ENCODE measurements around the gene CFAP92. TPM values are rescaled to one million over a fixed set of nuclear protein-coding genes. Genes with fewer than 3 reads are reported as not detected.
A peak's percentile ranks its signal among the peaks of the same experiment; 100 is the strongest.

The CFAP92 gene
- polyA plus RNA-seq, 2 donors, result 0.59 to 0.66 TPM

- Histone ChIP-seq H3K27ac (ENCODE audit: low read depth in 2 of 2, low read length in 1 of 2) (no peak overlapping the region), H3K9me3 (ENCODE audit: control insufficient read depth in 2 of 2, insufficient read depth in 1 of 2, low read depth in 1 of 2, low read length in 1 of 2) (no peaks in the 10 kb centered on the region), H3K4me1 (ENCODE audit: control insufficient read depth in 2 of 2, insufficient read depth in 2 of 2, low read length in 1 of 2) (peaks cover 6 to 16% of the 10 kb centered on the region in 2 donors), H3K4me3 (ENCODE audit: low read depth in 1 of 2, low read length in 2 of 2) (no peak overlapping the region), H3K36me3 (ENCODE audit: control insufficient read depth in 2 of 2, insufficient read depth in 2 of 2, low read length in 1 of 2) (no peaks in the 10 kb centered on the region), H3K27me3 (ENCODE audit: control insufficient read depth in 1 of 2, insufficient read depth in 2 of 2, low read length in 2 of 2) (no peaks in the 10 kb centered on the region)
- 66 to 68% methylated on average over 9 of the region's 9 CpGs for WGBS, 2 donors
Measured at GRCh38 chr3:129010310-129010956, 16.6 kb upstream of the CFAP92 start.

GRCh38 chr3:129009266-129009665 is 15.4 kb upstream of the CFAP92 start:
- H3K4me1 ChIP-seq (ENCODE audit: control insufficient read depth in 2 of 2, insufficient read depth in 2 of 2, low read length in 1 of 2), result peaks cover 5 to 16% of the 10 kb centered on the region in 2 donors
- H3K4me3 ChIP-seq (ENCODE audit: low read depth in 1 of 2, low read length in 2 of 2), result no peak overlapping the region
- H3K36me3 ChIP-seq (ENCODE audit: control insufficient read depth in 2 of 2, insufficient read depth in 2 of 2, low read length in 1 of 2), result no peaks in the 10 kb centered on the region
- 85 to 92% methylated on average over 2 of the region's 2 CpGs for WGBS, 2 donors
- no peaks in the 10 kb centered on the region for H3K9me3 ChIP-seq (ENCODE audit: control insufficient read depth in 2 of 2, insufficient read depth in 1 of 2, low read depth in 1 of 2, low read length in 1 of 2)
- H3K27me3 ChIP-seq (ENCODE audit: control insufficient read depth in 1 of 2, insufficient read depth in 2 of 2, low read length in 2 of 2), result no peaks in the 10 kb centered on the region
- no peak overlapping the region for H3K27ac ChIP-seq (ENCODE audit: low read depth in 2 of 2, low read length in 1 of 2)

DNA sequence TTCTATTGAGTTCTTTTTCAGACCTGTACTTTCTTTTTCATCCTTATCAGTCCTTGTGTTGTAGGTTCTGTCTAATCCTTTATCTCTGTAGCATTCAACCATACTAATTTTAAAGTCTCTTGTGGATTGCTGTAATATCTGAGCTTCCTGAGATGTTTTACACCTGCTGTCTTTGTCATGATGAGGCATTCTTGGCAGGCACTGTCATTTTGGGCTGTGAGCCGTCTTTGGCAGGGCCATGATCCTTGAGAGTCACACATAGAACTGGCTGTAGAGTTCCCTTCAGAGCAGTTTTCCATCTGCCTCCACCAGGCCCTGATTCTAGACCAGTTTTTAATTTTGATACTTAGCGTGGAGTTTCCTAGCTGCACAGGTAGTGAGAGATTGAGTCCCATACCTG is 13.9 kb upstream of the CFAP92 start:
- no peaks in the 10 kb centered on the region for H3K9me3 ChIP-seq (ENCODE audit: control insufficient read depth in 2 of 2, insufficient read depth in 1 of 2, low read depth in 1 of 2, low read length in 1 of 2)
- peaks cover 6 to 24% of the 10 kb centered on the region in 2 donors for H3K4me1 ChIP-seq (ENCODE audit: control insufficient read depth in 2 of 2, insufficient read depth in 2 of 2, low read length in 1 of 2)
- no peak overlapping the region for H3K4me3 ChIP-seq (ENCODE audit: low read depth in 1 of 2, low read length in 2 of 2)
- H3K27ac ChIP-seq (ENCODE audit: low read depth in 2 of 2, low read length in 1 of 2), result no peak overlapping the region
- no peaks in the 10 kb centered on the region for H3K36me3 ChIP-seq (ENCODE audit: control insufficient read depth in 2 of 2, insufficient read depth in 2 of 2, low read length in 1 of 2)
- H3K27me3 ChIP-seq (ENCODE audit: control insufficient read depth in 1 of 2, insufficient read depth in 2 of 2, low read length in 2 of 2), result peaks cover 0 to 6% of the 10 kb centered on the region in 2 donors
- 66 to 69% methylated on average over 2 of the region's 2 CpGs for WGBS, 2 donors

DNA sequence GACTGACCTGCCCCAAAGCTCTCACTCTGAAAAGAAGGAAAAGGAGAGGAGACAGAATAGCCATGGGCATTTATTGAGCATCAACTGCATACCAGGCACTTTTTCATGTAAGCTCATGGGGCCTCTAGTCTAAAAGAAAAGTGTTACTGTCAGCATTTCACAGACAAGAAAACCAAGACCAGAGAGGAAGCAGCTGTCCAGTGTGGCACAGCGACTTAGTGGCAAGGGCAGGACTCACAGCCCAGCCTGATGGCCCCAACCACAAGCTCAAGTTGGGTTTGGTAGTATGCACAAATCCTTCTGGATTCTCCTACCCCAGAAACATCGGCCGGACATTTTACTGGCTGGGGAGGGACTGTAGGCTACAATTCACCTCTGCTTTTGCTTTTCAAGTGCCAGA is 13.0 kb upstream of the CFAP92 start:
- Histone ChIP-seq H3K4me3 (ENCODE audit: low read depth in 1 of 2, low read length in 2 of 2) (no peak overlapping the region), H3K9me3 (ENCODE audit: control insufficient read depth in 2 of 2, insufficient read depth in 1 of 2, low read depth in 1 of 2, low read length in 1 of 2) (no peaks in the 10 kb centered on the region), H3K27me3 (ENCODE audit: control insufficient read depth in 1 of 2, insufficient read depth in 2 of 2, low read length in 2 of 2) (peaks cover 0 to 6% of the 10 kb centered on the region in 2 donors), H3K4me1 (ENCODE audit: control insufficient read depth in 2 of 2, insufficient read depth in 2 of 2, low read length in 1 of 2) (peaks cover 6 to 26% of the 10 kb centered on the region in 2 donors), H3K27ac (ENCODE audit: low read depth in 2 of 2, low read length in 1 of 2) (no peak overlapping the region), H3K36me3 (ENCODE audit: control insufficient read depth in 2 of 2, insufficient read depth in 2 of 2, low read length in 1 of 2) (no peaks in the 10 kb centered on the region)
- 80 to 84% methylated on average over 3 of the region's 3 CpGs for WGBS, 2 donors

- 86 to 88% methylated on average over 4 of the region's 4 CpGs for WGBS, 2 donors
- no peaks in the 10 kb centered on the region for H3K36me3 ChIP-seq (ENCODE audit: control insufficient read depth in 2 of 2, insufficient read depth in 2 of 2, low read length in 1 of 2)
- H3K4me3 ChIP-seq (ENCODE audit: low read depth in 1 of 2, low read length in 2 of 2), result no peak overlapping the region
- H3K9me3 ChIP-seq (ENCODE audit: control insufficient read depth in 2 of 2, insufficient read depth in 1 of 2, low read depth in 1 of 2, low read length in 1 of 2), result no peaks in the 10 kb centered on the region
- peak overlapping the region; percentile 11 to 21 for H3K27ac ChIP-seq (ENCODE audit: low read depth in 2 of 2, low read length in 1 of 2)
- H3K4me1 ChIP-seq (ENCODE audit: control insufficient read depth in 2 of 2, insufficient read depth in 2 of 2, low read length in 1 of 2), result peaks cover 6 to 33% of the 10 kb centered on the region in 2 donors
- peaks cover 0 to 6% of the 10 kb centered on the region in 2 donors for H3K27me3 ChIP-seq (ENCODE audit: control insufficient read depth in 1 of 2, insufficient read depth in 2 of 2, low read length in 2 of 2)
Measured at GRCh38 chr3:129005526-129006303, 11.8 kb upstream of the CFAP92 start.

- no peaks in the 10 kb centered on the region for H3K36me3 ChIP-seq (ENCODE audit: control insufficient read depth in 2 of 2, insufficient read depth in 2 of 2, low read length in 1 of 2)
- H3K9me3 ChIP-seq (ENCODE audit: control insufficient read depth in 2 of 2, insufficient read depth in 1 of 2, low read depth in 1 of 2, low read length in 1 of 2), result no peaks in the 10 kb centered on the region
- H3K27ac ChIP-seq (ENCODE audit: low read depth in 2 of 2, low read length in 1 of 2), result peak overlapping the region in 1 of 2 donors; percentile 6
- 58 to 70% methylated on average over 6 of the region's 6 CpGs for WGBS, 2 donors
- H3K4me3 ChIP-seq (ENCODE audit: low read depth in 1 of 2, low read length in 2 of 2), result no peak overlapping the region
- peaks cover 0 to 6% of the 10 kb centered on the region in 2 donors for H3K27me3 ChIP-seq (ENCODE audit: control insufficient read depth in 1 of 2, insufficient read depth in 2 of 2, low read length in 2 of 2)
- H3K4me1 ChIP-seq (ENCODE audit: control insufficient read depth in 2 of 2, insufficient read depth in 2 of 2, low read length in 1 of 2), result peaks cover 5 to 31% of the 10 kb centered on the region in 2 donors
Measured at GRCh38 chr3:129004639-129005295, 10.9 kb upstream of the CFAP92 start.

- peak overlapping the region in 1 of 2 donors; percentile 15 for H3K27ac ChIP-seq (ENCODE audit: low read depth in 2 of 2, low read length in 1 of 2)
- peaks cover 4 to 31% of the 10 kb centered on the region in 2 donors for H3K4me1 ChIP-seq (ENCODE audit: control insufficient read depth in 2 of 2, insufficient read depth in 2 of 2, low read length in 1 of 2)
- H3K36me3 ChIP-seq (ENCODE audit: control insufficient read depth in 2 of 2, insufficient read depth in 2 of 2, low read length in 1 of 2), result no peaks in the 10 kb centered on the region
- WGBS, 2 donors, result 12 to 21% methylated on average over 43 to 55 of the region's 55 CpGs
- H3K4me3 ChIP-seq (ENCODE audit: low read depth in 1 of 2, low read length in 2 of 2), result peak overlapping the region; percentile 10 to 32
- peaks cover 0 to 6% of the 10 kb centered on the region in 2 donors for H3K27me3 ChIP-seq (ENCODE audit: control insufficient read depth in 1 of 2, insufficient read depth in 2 of 2, low read length in 2 of 2)
- no peaks in the 10 kb centered on the region for H3K9me3 ChIP-seq (ENCODE audit: control insufficient read depth in 2 of 2, insufficient read depth in 1 of 2, low read depth in 1 of 2, low read length in 1 of 2)
Measured at GRCh38 chr3:129003578-129004112, 9.8 kb upstream of the CFAP92 start.

GRCh38 chr3:129002573-129003569 is 9.0 kb upstream of the CFAP92 start:
- peak overlapping the region in 1 of 2 donors; percentile 15 for H3K27ac ChIP-seq (ENCODE audit: low read depth in 2 of 2, low read length in 1 of 2)
- peak overlapping the region; percentile 34 to 37 for H3K4me3 ChIP-seq (ENCODE audit: low read depth in 1 of 2, low read length in 2 of 2)
- H3K27me3 ChIP-seq (ENCODE audit: control insufficient read depth in 1 of 2, insufficient read depth in 2 of 2, low read length in 2 of 2), result peaks cover 0 to 6% of the 10 kb centered on the region in 2 donors
- WGBS, 2 donors, result 48 to 49% methylated on average over 28 of the region's 28 CpGs
- no peaks in the 10 kb centered on the region for H3K9me3 ChIP-seq (ENCODE audit: control insufficient read depth in 2 of 2, insufficient read depth in 1 of 2, low read depth in 1 of 2, low read length in 1 of 2)
- H3K36me3 ChIP-seq (ENCODE audit: control insufficient read depth in 2 of 2, insufficient read depth in 2 of 2, low read length in 1 of 2), result no peaks in the 10 kb centered on the region
- peaks cover 4 to 31% of the 10 kb centered on the region in 2 donors for H3K4me1 ChIP-seq (ENCODE audit: control insufficient read depth in 2 of 2, insufficient read depth in 2 of 2, low read length in 1 of 2)
